ENCODE data around the gene RNASE2. TPM values are rescaled to one million over a fixed set of nuclear protein-coding genes. Genes with fewer than 3 reads are reported as not detected.

The RNASE2 gene
- total RNA-seq: not detected

DNA sequence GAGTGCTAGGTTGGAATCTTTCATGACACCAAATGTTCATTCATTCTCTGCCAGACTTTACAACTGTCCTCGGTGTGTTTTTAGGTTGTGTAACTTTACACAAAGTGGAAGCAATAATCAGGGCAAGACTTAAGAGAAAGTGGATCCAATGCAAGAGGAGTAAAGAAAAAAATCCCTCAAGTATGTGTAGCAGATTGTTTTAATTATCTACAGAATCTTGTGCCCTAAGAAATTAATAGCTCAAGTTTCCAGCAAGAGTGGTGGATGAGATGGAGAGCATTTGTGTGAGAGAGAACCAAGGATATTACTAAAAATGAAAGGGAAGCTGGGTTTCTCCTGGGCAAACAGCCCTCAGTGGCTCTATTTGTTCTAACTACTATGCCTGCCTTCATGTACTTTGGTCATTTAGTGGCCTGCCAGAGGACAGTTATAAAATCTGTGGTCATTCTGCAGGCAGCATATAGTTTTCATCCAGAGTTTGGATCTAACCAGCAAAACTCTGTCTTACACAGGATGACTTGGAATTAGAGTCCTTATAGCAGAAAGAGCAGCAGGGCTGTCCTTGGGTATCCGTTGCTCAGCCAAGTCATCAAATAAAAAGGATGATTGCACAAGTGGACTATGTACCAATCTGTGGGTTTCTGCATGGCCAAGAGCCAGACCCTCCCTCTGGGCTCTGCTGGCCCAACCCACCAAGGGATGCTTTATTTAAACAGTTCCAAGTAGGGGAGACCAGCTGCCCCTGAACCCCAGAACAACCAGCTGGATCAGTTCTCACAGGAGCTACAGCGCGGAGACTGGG lies at the start of gene RNASE2:
TSS of gene RNASE2 (plus strand) at position 752 of the 802 bp plus-strand sequence. CDS start 285 bp downstream, outside the sequence.

GRCh38 chr14:20989787-20990600 lies 34.7 kb downstream of the RNASE2 start, which contains the start of gene METTL17:
Gene METTL17 (plus strand): TSS chr14:20989980. CDS start chr14:20990003, 23 bp downstream.

GRCh38 chr14:20998674-20999366 lies 43.5 kb downstream of the RNASE2 start, which contains the start of gene SLC39A2:
Gene SLC39A2 (plus strand): TSS chr14:20999293. CDS start chr14:20999447, 154 bp downstream.

Small RNA genes lying within 50 kb of the gene (small RNA-seq; reads per million reads assigned to genes)
- 0 reads per million in 2 donors for gene RN7SL189P

Other genes starting within 250 kb of the RNASE2 start
- not detected for gene EDDM3A, start 209.6 kb upstream of the RNASE2 start, total RNA-seq
- not detected for gene EDDM3B, start 187.1 kb upstream of the RNASE2 start, total RNA-seq
- not detected for gene RNASE6, start 174.2 kb upstream of the RNASE2 start, total RNA-seq
- not detected for gene RNASE1, start 152.6 kb upstream of the RNASE2 start, total RNA-seq
- gene RNASE3, start 64.1 kb upstream of the RNASE2 start, total RNA-seq: not detected
- 10 to 100 TPM; 47.8 to 67.6 TPM for gene METTL17, start 34.5 kb downstream of the RNASE2 start, total RNA-seq
- not detected for gene SLC39A2, start 43.8 kb downstream of the RNASE2 start, total RNA-seq
- gene NDRG2, start 69.6 kb downstream of the RNASE2 start, total RNA-seq: 1 to 10 TPM; 2.3 to 8.9 TPM
- gene TPPP2, start 74.7 kb downstream of the RNASE2 start, total RNA-seq: not detected
- under 1 TPM in 1 of 2 donors, not detected in 1; under 0.01 TPM for gene RNASE13, start 79.3 kb downstream of the RNASE2 start, total RNA-seq
- not detected for gene RNASE7, start 86.9 kb downstream of the RNASE2 start, total RNA-seq
- not detected for gene RNASE8, start 102.3 kb downstream of the RNASE2 start, total RNA-seq
- 100 to 1,000 TPM in 1 of 2 donors, 10 to 100 TPM in 1; 47.6 to 209 TPM for gene ARHGEF40, start 114.8 kb downstream of the RNASE2 start, total RNA-seq
- gene ZNF219, start 143.2 kb downstream of the RNASE2 start, total RNA-seq: 10 to 100 TPM in 1 of 2 donors, 1 to 10 TPM in 1; 9.3 to 17.6 TPM
- under 1 TPM; under 0.01 to 1.00 TPM for gene TMEM253, start 145.6 kb downstream of the RNASE2 start, total RNA-seq
- under 1 TPM in 1 of 2 donors, not detected in 1; under 0.01 TPM for gene OR5AU1, start 200.6 kb downstream of the RNASE2 start, total RNA-seq